Caco-2 (cell line): Measurements from ENCODE around the gene TEDDM1. TPM values are rescaled to one million over a fixed set of nuclear protein-coding genes. Genes with fewer than 3 reads are reported as not detected.
A peak's percentile ranks its signal among the peaks of the same experiment; 100 is the strongest.
"Not testable (repeated sequence)": the region's sequence is repeated elsewhere in the genome, so short reads cannot be mapped to it uniquely, and the experiment has no call there.

Experiments used
- BruUV-seq: library from RNA; stranded (reverse); fragments of 400-500 nt; replicated peaks from 2 replicates; lab custom pipeline; 2021; lab: Mats Ljungman, UMichigan
- CTCF ChIA-PET: fragments of 300-600 bp; sonication (Branson Sonifier 250); formaldehyde crosslinking; loops from one replicate; lab custom pipeline; 2022; ENCODE audit warnings: antibody characterized with exemption; lab: Charles Lee
- POLR2A ChIA-PET: fragments of 300-600 bp; sonication (Branson Sonifier 250); formaldehyde crosslinking; loops from one replicate; lab custom pipeline; 2022; ENCODE audit warnings: antibody characterized with exemption; lab: Charles Lee
- DNase-seq, 2 experiments: peaks; one replicate each; pipeline versions ENCODE4 v3.0.0 to v3.0.0-alpha.2; 2020 to 2022
- H3K27me3 ChIP-seq: replicated peaks from 2 replicates; pipeline ENCODE4 v1.6.0; 2011; ENCODE audit warnings: low read length; ENCODE audit not compliant: control insufficient read depth, insufficient read depth
- H3K36me3 ChIP-seq: 2 replicates; pipeline ENCODE4 v1.5.1; 2011; ENCODE audit warnings: low read length; ENCODE audit not compliant: control insufficient read depth, insufficient read depth
- H3K4me1 ChIP-seq: fragments of 250-450 bp; sonication (Bioruptor Pico); 2 replicates; pipeline ENCODE4 v1.5.1; 2020; ENCODE audit warnings: mild to moderate bottlenecking
- H3K4me3 ChIP-seq: 2 replicates; pipeline ENCODE4 v1.5.1; 2011; ENCODE audit warnings: low read depth, mild to moderate bottlenecking, control low read depth, low read length
- H3K9me3 ChIP-seq: fragments of 250-450 bp; sonication (Bioruptor Pico); 2 replicates; pipeline ENCODE4 v1.5.1; 2020; ENCODE audit warnings: mild to moderate bottlenecking, moderate library complexity
- H3K27ac Mint-ChIP-seq: one replicate; pipeline ENCODE4 v1.8.0; 2022; ENCODE audit warnings: mixed read lengths; ENCODE audit not compliant: unreplicated experiment
- H3K27me3 Mint-ChIP-seq: one replicate; pipeline ENCODE4 v1.8.0; 2022; ENCODE audit warnings: mixed read lengths; ENCODE audit not compliant: insufficient read depth, unreplicated experiment
- H3K36me3 Mint-ChIP-seq: one replicate; pipeline ENCODE4 v1.8.0; 2022; ENCODE audit warnings: mild to moderate bottlenecking, mixed read lengths; ENCODE audit not compliant: insufficient read depth, unreplicated experiment
- H3K4me1 Mint-ChIP-seq: one replicate; pipeline ENCODE4 v1.8.0; 2022; ENCODE audit warnings: low read depth, mixed read lengths; ENCODE audit not compliant: unreplicated experiment
- H3K4me3 Mint-ChIP-seq: one replicate; pipeline ENCODE4 v1.8.0; 2022; ENCODE audit warnings: mild to moderate bottlenecking, moderate library complexity, mixed read lengths; ENCODE audit not compliant: unreplicated experiment
- H3K9me3 Mint-ChIP-seq: one replicate; pipeline ENCODE4 v1.8.0; 2022; ENCODE audit warnings: mixed read lengths; ENCODE audit not compliant: unreplicated experiment
- CTCF ChIP-seq, 2 experiments: fragments of 200-600 bp in 1 of 2; IDR thresholded peaks; 1 replicate in 1 of 2; 2 replicates in 1 of 2; pipeline versions ENCODE4 v1.5.1 to v1.8.0; 2011 to 2022; ENCODE audit warnings: antibody characterized with exemption in 1 of 2, control low read depth in 1 of 2, inconsistent platforms in 1 of 2, low read depth in 1 of 2, low read length in 1 of 2, mild to moderate bottlenecking in 1 of 2, moderate library complexity in 1 of 2; ENCODE audit not compliant: insufficient read depth in 1 of 2, severe bottlenecking in 1 of 2, unreplicated experiment in 1 of 2
- intact Hi-C: fragments of 100-400 bp; cut with micrococcal nuclease; formaldehyde crosslinking; loops from one replicate; pipeline ENCODE4 v1.10.0; 2022; ENCODE audit not compliant: unreplicated experiment
- total RNA-seq: library from RNA; stranded (reverse); gene quantifications from 2 replicates; pipeline ENCODE4 v1.2.3, GENCODE V29; 2022

TEDDM1 gene
- total RNA-seq, 1 experiment from 2014 or later, result not detected

- Histone ChIP-seq H3K27me3 (no peaks in the 10 kb centered on the region), H3K36me3 (peaks cover 27% of the 10 kb centered on the region), H3K4me1 (peaks cover 16% of the 10 kb centered on the region), H3K9me3 (no peaks in the 10 kb centered on the region), H3K4me3 (no peak overlapping the region)
- Mint-ChIP-seq H3K36me3 (peaks cover 75% of the 10 kb centered on the region), H3K27me3 (no peaks in the 10 kb centered on the region), H3K4me3 (no peak overlapping the region), H3K4me1 (peaks cover 10% of the 10 kb centered on the region), H3K9me3 (no peaks in the 10 kb centered on the region), H3K27ac (no peak overlapping the region)
- intact Hi-C loops, result no loop called here
- no peak for DNase-seq
- TF ChIP-seq CTCF (IDR thresholded peaks at IDR 0.05; ENCODE audit: insufficient read depth in 1 of 2, low read depth in 1 of 2, low read length in 1 of 2, severe bottlenecking in 1 of 2, unreplicated experiment in 1 of 2), result no peak
- POLR2A ChIA-PET, result no interaction called here
- CTCF ChIA-PET, result interaction anchor here (0.6 kb wide), 1 partner anchor 398 kb away, joined by 3 read pairs; no protein-coding TSS in a partner anchor
- TSS peak; percentile 16 for BruUV-seq
These were observed 17.3 kb downstream of the TEDDM1 start for GRCh38 chr1:182383037-182383661.

- no peaks in the 10 kb centered on the region for H3K27me3 Mint-ChIP-seq
- Histone ChIP-seq H3K36me3 (peaks cover 23% of the 10 kb centered on the region), H3K4me3 (no peak overlapping the region), H3K4me1 (peaks cover 16% of the 10 kb centered on the region), H3K9me3 (no peaks in the 10 kb centered on the region), H3K27me3 (no peaks in the 10 kb centered on the region)
- TF ChIP-seq CTCF (IDR thresholded peaks at IDR 0.05; ENCODE audit: insufficient read depth in 1 of 2, low read depth in 1 of 2, low read length in 1 of 2, severe bottlenecking in 1 of 2, unreplicated experiment in 1 of 2), result no peak
- no peaks in the 10 kb centered on the region for H3K9me3 Mint-ChIP-seq
- POLR2A ChIA-PET, result interaction anchor here (0.6 kb wide), 1 partner anchor 10 kb away, joined by 5 read pairs; no protein-coding TSS in a partner anchor
- DNase-seq, result no peak
- CTCF ChIA-PET, result no interaction called here
- intact Hi-C loops, result no loop called here
- BruUV-seq, result no TSS peak
- H3K4me1 Mint-ChIP-seq, result peaks cover 10% of the 10 kb centered on the region
- no peak overlapping the region for H3K4me3 Mint-ChIP-seq
- H3K27ac Mint-ChIP-seq, result no peak overlapping the region
- H3K36me3 Mint-ChIP-seq, result peaks cover 66% of the 10 kb centered on the region
These were observed 18.3 kb downstream of the TEDDM1 start for GRCh38 chr1:182381962-182382819.

- POLR2A ChIA-PET, result no interaction called here
- DNase-seq, result no peak
- H3K4me1 Mint-ChIP-seq, result peaks cover 10% of the 10 kb centered on the region
These were observed 20.3 kb downstream of the TEDDM1 start for GRCh38 chr1:182380199-182380598.

GRCh38 chr1:182379781-182380180, 20.7 kb downstream of the TEDDM1 start:
- peaks cover 41% of the 10 kb centered on the region for H3K36me3 Mint-ChIP-seq
- H3K9me3 ChIP-seq, H3K4me1 ChIP-seq, H3K4me1 Mint-ChIP-seq, H3K27ac Mint-ChIP-seq, H3K9me3 Mint-ChIP-seq, BruUV-seq, H3K4me3 ChIP-seq, intact Hi-C loops, H3K27me3 Mint-ChIP-seq, H3K27me3 ChIP-seq, DNase-seq, H3K4me3 Mint-ChIP-seq: not testable (repeated sequence)
- ChIA-PET POLR2A (interaction anchor here (0.5 kb wide), 1 partner anchor 21 kb away, joined by 6 read pairs; no protein-coding TSS in a partner anchor), CTCF (interaction anchor here (1.0 to 1.2 kb wide), 2 partner anchors 237 to 299 kb away, joined by 3 to 4 read pairs; no protein-coding TSS in a partner anchor)
- peaks cover 10% of the 10 kb centered on the region for H3K36me3 ChIP-seq

More at GRCh38 chr1:182380199-182380598, 20.3 kb downstream of the TEDDM1 start:
- Mint-ChIP-seq H3K4me3 (no peak overlapping the region), H3K27me3 (no peaks in the 10 kb centered on the region), H3K27ac (no peak overlapping the region), H3K36me3 (peaks cover 46% of the 10 kb centered on the region), H3K9me3 (no peaks in the 10 kb centered on the region)
- Histone ChIP-seq H3K4me1 (peaks cover 7% of the 10 kb centered on the region), H3K4me3 (no peak overlapping the region), H3K27me3 (no peaks in the 10 kb centered on the region), H3K36me3 (peaks cover 10% of the 10 kb centered on the region), H3K9me3 (no peaks in the 10 kb centered on the region)
- TF ChIP-seq CTCF (IDR thresholded peaks at IDR 0.05; ENCODE audit: insufficient read depth in 1 of 2, low read depth in 1 of 2, low read length in 1 of 2, severe bottlenecking in 1 of 2, unreplicated experiment in 1 of 2), result no peak
- CTCF ChIA-PET, result interaction anchor here (1.0 to 1.1 kb wide), 2 partner anchors 14 to 299 kb away, joined by 3 to 6 read pairs; no protein-coding TSS in a partner anchor
- intact Hi-C loops, result no loop called here
- BruUV-seq, result no TSS peak
